ENCODE data around the gene CHST12.

The CHST12 gene

GRCh38 chr7:2425749-2426148 is 22.3 kb downstream of the CHST12 start:
- peaks cover 7% of the 10 kb centered on the region for H4K20me1 ChIP-seq (ENCODE audit: insufficient read depth, low read length)

GRCh38 chr7:2431260-2431867 is 28.0 kb downstream of the CHST12 start:
- Histone ChIP-seq H4K20me1 (ENCODE audit: insufficient read depth, low read length) (peaks cover 17% of the 10 kb centered on the region), H3K36me3 (replicated peaks; ENCODE audit: insufficient read depth, low read length) (peaks cover 7% of the 10 kb centered on the region; the same call in 1 of the 2 replicates)

More at GRCh38 chr7:2425749-2426148, 22.3 kb downstream of the CHST12 start:
- no peak overlapping the region for H2AFZ ChIP-seq (ENCODE audit: low read length)
- no peak overlapping the region for H3K4me3 ChIP-seq (ENCODE audit: low read length)
- H3K9me3 ChIP-seq (replicated peaks; ENCODE audit: insufficient read depth, low read length): no peaks in the 10 kb centered on the region
- no peak overlapping the region for H3K4me2 ChIP-seq (ENCODE audit: low read depth, low read length)
- TF ChIP-seq EZH2phosphoT487 (IDR thresholded peaks at IDR 0.05; ENCODE audit: low read length) (no peak), EZH2 (optimal IDR thresholded peaks at IDR 0.05; ENCODE audit: low read depth, low read length) (no peak), CTCF (IDR thresholded peaks at IDR 0.05; ENCODE audit: low read length) (no peak)
- no peaks in the 10 kb centered on the region for H3K36me3 ChIP-seq (replicated peaks; ENCODE audit: insufficient read depth, low read length)
- H3K27ac ChIP-seq (ENCODE audit: low read length): no peak overlapping the region
- DNase-seq: no peak
- H3K27me3 ChIP-seq (replicated peaks; ENCODE audit: insufficient read depth, low read length): no peaks in the 10 kb centered on the region
- H3K79me2 ChIP-seq (ENCODE audit: low read length): peaks cover 95% of the 10 kb centered on the region
- no peak overlapping the region for H3K9ac ChIP-seq (ENCODE audit: low read length)
- no peaks in the 10 kb centered on the region for H3K4me1 ChIP-seq (ENCODE audit: low read length)
- no peaks in the 10 kb centered on the region for H3K9me2 ChIP-seq (replicated peaks; ENCODE audit: insufficient read depth, low read length)
- H3F3A ChIP-seq (ENCODE audit: insufficient read depth, low read length): no peaks in the 10 kb centered on the region

GRCh38 chr7:2432910-2433712 is 29.7 kb downstream of the CHST12 start:
- H3K4me1 ChIP-seq (ENCODE audit: low read length): no peaks in the 10 kb centered on the region
- H3K79me2 ChIP-seq (ENCODE audit: low read length): peaks cover 94% of the 10 kb centered on the region
- H3K9me3 ChIP-seq (replicated peaks; ENCODE audit: insufficient read depth, low read length): no peaks in the 10 kb centered on the region
- H2AFZ ChIP-seq (ENCODE audit: low read length): no peak overlapping the region
- TF ChIP-seq EZH2 (optimal IDR thresholded peaks at IDR 0.05; ENCODE audit: low read depth, low read length) (no peak), CTCF (IDR thresholded peaks at IDR 0.05; ENCODE audit: low read length) (no peak), EZH2phosphoT487 (IDR thresholded peaks at IDR 0.05; ENCODE audit: low read length) (no peak)
- no peak for DNase-seq
- no peak overlapping the region for H3K4me3 ChIP-seq (ENCODE audit: low read length)
- H3K27ac ChIP-seq (ENCODE audit: low read length): no peak overlapping the region
- peaks cover 18% of the 10 kb centered on the region for H4K20me1 ChIP-seq (ENCODE audit: insufficient read depth, low read length)
- peaks cover 7% of the 10 kb centered on the region; the same call in 1 of the 2 replicates for H3K36me3 ChIP-seq (replicated peaks; ENCODE audit: insufficient read depth, low read length)
- H3K27me3 ChIP-seq (replicated peaks; ENCODE audit: insufficient read depth, low read length): no peaks in the 10 kb centered on the region
- no peak overlapping the region for H3K9ac ChIP-seq (ENCODE audit: low read length)
- H3K4me2 ChIP-seq (ENCODE audit: low read depth, low read length): no peak overlapping the region
- no peaks in the 10 kb centered on the region for H3F3A ChIP-seq (ENCODE audit: insufficient read depth, low read length)
- no peaks in the 10 kb centered on the region for H3K9me2 ChIP-seq (replicated peaks; ENCODE audit: insufficient read depth, low read length)

More at GRCh38 chr7:2431260-2431867, 28.0 kb downstream of the CHST12 start:
- H3K4me3 ChIP-seq (ENCODE audit: low read length): no peak overlapping the region
- H3K4me1 ChIP-seq (ENCODE audit: low read length): no peaks in the 10 kb centered on the region
- no peak overlapping the region for H3K9ac ChIP-seq (ENCODE audit: low read length)
- H3K9me3 ChIP-seq (replicated peaks; ENCODE audit: insufficient read depth, low read length): no peaks in the 10 kb centered on the region
- TF ChIP-seq EZH2 (optimal IDR thresholded peaks at IDR 0.05; ENCODE audit: low read depth, low read length) (no peak), EZH2phosphoT487 (IDR thresholded peaks at IDR 0.05; ENCODE audit: low read length) (no peak), CTCF (IDR thresholded peaks at IDR 0.05; ENCODE audit: low read length) (peak; percentile 73)
- no peaks in the 10 kb centered on the region for H3K27me3 ChIP-seq (replicated peaks; ENCODE audit: insufficient read depth, low read length)
- H3K27ac ChIP-seq (ENCODE audit: low read length): no peak overlapping the region
- H2AFZ ChIP-seq (ENCODE audit: low read length): no peak overlapping the region
- H3F3A ChIP-seq (ENCODE audit: insufficient read depth, low read length): no peaks in the 10 kb centered on the region
- no peaks in the 10 kb centered on the region for H3K9me2 ChIP-seq (replicated peaks; ENCODE audit: insufficient read depth, low read length)
- peak; percentile 45 for DNase-seq
- H3K79me2 ChIP-seq (ENCODE audit: low read length): peaks cover 94% of the 10 kb centered on the region
- no peak overlapping the region for H3K4me2 ChIP-seq (ENCODE audit: low read depth, low read length)

Measured in MM.1S (cell line).